ENCODE data around the gene HPD. TPM values are rescaled to one million over a fixed set of nuclear protein-coding genes. Genes with fewer than 3 reads are reported as not detected.
A peak's percentile ranks its signal among the peaks of the same experiment; 100 is the strongest.
"Not testable (repeated sequence)": the region's sequence is repeated elsewhere in the genome, so short reads cannot be mapped to it uniquely, and the experiment has no call there.

The HPD gene
- total RNA-seq, 1 donor from 2014 or later, result not detected

- DNase-seq (ENCODE audit: low read depth in 2 of 2), result no peak
These were observed 7.7 kb upstream of the HPD start for GRCh38 chr12:121866331-121866730.

GRCh38 chr12:121861636-121862254 is 3.1 kb upstream of the HPD start:
- DNase-seq (ENCODE audit: low read depth in 2 of 2), result no peak

DNA sequence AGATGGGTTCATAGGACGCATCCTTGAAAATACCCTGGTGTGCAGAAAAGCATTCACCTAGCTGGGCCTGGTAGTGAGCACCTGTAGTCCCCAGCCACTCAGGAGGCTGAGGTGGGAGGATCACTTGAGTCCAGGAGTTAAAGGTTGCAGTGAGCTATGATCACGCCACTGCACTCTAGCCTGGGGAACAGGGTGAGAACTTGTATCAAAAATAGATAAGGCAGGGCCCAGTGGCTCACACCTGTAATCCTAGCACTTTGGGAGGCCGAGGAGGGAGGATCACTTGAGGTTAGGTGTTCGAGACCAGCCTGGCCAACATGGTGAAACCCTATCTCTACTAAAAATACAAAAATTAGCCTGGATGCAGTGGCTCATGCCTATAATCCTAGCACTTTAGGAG is 2.0 kb upstream of the HPD start:
- not testable (repeated sequence) for DNase-seq (ENCODE audit: low read depth in 2 of 2)

DNA sequence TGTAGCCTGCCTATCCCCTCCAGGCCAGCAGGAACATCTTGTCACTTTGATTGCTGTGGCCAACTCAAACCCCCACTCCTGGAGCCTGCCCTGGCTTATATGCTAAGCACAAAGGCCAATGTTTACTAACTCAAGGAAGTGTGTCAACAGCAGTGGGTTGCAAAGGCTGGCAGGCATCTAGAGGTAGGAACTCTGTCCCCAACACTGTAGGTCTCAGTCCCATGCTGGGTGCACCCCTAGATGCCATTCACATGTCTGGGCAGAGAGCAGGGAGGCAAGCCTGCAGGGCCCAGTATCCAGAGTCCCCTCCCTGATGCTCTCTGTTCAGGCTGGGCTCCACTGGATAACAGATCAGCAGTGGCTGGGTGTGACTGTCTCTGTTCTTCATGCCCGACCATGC is 1.6 kb upstream of the HPD start:
- no peak for DNase-seq (ENCODE audit: low read depth in 2 of 2)

GRCh38 chr12:121858318-121858661 is 369 bp downstream of the HPD start:
- DNase-seq (ENCODE audit: low read depth in 2 of 2), result no peak

DNA sequence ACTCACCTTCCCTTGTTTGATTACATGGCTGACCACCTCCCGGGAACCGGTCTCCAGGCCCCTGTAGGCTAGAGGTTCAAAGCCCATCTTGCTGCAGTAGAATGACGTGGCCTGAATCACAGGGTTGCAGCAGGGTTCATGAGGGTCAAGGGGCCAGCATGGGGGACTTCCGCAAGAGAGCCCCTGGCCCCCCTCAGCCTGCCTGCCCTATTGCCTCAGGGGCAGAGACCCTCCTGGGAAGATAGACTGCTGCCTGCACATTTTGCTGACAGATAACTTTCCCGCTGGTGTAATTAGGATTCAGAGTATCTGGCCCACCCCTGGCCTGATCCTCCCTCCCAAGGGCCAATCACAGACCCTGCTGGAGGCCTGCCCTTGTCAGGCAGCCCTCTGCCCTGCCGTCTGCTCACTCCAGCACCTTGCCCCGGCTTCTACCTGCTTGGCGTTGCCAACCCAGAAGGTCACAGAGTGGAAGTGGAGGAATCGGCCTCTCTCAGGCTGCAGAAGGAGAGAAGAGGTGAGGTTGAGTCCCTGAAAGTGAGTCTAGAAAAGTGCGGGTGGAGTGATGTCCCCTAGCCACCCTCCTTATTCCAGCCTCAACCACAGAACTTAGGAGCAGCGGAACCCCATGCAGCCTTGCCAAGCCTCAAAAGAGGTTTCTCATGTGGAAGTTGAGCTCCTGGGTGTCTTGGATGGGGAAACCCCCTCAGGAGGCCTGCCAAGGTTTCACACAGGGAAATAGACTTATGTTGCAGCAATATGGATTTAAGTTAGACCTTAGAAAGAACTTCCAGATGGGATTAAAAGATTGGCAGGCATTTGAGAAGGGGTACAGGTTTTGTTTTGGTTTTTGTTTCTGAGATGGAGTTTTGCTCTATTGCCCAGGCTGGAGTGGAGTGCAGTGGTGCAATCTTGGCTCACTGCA is 1.1 kb downstream of the HPD start:
- DNase-seq (ENCODE audit: low read depth in 2 of 2), result no peak

GRCh38 chr12:121852392-121852791 is 6.3 kb downstream of the HPD start:
- not testable (repeated sequence) for DNase-seq (ENCODE audit: low read depth in 2 of 2)

GRCh38 chr12:121849665-121850064 is 9.0 kb downstream of the HPD start:
- DNase-seq (ENCODE audit: low read depth in 2 of 2), result no peak

DNA sequence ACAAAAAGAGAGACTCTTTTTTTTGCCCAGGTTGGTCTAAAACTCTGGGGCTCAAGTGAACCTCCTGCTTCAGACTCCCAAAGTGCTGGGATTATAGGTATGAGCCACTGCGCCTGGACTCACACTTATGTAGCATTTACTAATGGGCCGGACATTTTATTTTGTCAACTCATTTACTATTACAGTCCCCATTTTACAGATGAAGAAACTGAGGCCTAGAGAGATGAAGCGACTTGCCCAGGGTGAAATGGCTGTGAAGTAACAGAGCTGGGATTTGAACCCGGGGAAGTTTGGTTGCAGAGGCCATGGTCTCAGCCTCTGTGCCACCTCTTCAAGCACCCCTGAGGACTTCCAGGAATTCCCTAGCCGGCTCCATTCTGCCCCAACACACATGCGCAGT is 9.4 kb downstream of the HPD start:
- no peak for DNase-seq (ENCODE audit: low read depth in 2 of 2)

GRCh38 chr12:121845701-121846100 is 13.0 kb downstream of the HPD start:
- DNase-seq (ENCODE audit: low read depth in 2 of 2), result no peak

DNA sequence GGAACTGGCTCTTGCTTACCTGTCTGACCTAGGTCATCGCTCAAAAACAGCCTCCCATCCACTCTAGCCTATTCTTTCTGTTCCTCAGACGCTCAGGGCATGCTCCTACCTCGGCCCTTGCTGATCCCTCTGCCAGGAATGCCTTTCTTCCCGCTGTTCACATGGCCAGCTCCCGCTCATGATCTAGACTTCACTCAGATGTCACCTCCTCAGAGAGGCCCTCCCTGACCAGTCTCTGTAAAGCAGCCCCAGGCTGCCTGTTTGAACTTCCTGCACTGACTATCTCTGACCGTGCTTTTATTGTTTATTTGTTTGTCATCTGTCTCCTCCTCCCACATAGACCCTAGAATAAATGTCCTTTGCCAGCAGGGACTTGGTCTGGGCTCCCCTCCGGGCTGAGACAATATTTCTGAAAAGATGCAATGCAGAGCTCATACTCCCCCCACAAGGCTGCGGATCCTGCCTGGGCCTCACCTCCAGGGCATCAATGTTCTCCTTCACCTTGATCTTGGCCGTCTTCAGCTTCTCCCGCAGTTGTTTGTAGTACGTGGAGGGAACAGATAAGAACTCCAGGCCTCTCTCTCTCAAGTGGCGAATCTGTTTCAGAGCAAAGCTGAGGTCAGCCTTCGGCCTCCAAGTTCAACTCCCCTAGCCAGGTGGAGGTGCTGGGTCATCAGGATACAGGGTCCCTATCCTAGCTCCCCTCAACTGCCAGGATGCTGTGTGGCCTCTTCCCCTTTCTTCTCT is 15.2 kb downstream of the HPD start:
- no peak for DNase-seq (ENCODE audit: low read depth in 2 of 2)

DNA sequence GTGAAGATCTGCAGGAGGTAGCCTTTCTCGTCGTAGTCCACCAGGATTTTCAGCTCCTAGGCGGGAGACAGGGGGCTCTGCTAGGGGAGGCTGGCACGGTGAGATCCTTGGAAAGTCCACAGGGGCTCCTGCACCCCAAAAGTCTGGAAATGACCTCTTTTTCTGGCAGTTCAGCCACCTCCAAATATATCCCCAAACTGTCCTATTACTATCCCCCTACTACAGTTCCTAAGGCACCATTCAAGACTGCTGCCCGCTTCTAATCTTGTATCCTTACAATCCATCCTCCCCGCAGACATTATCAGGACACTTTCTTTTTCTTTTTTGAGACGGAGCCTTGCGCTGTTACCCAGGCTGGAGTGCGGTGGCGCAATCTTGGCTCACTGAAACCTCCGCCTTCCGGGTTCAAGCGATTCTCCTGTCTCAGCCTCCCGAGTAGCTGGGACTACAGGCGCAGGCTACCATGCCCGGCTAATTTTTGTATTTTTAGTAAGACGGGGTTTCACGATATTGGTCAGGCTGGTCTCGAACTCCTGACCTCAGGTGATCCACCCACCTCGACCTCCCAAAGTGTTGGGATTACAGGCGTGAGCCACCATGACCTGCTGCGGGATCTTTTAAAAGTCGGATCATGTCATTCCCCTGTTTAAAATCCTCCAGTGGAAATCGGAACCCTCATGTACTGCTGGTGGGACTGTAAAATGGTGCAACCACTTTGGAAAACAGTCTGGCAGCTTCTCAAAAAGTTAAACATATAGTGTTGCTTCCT is 18.5 kb downstream of the HPD start:
- no peak for DNase-seq (ENCODE audit: low read depth in 2 of 2)

- peak; percentile 99 for DNase-seq (ENCODE audit: low read depth in 2 of 2)
These were observed 19.3 kb downstream of the HPD start for GRCh38 chr12:121839106-121839992.

DNA sequence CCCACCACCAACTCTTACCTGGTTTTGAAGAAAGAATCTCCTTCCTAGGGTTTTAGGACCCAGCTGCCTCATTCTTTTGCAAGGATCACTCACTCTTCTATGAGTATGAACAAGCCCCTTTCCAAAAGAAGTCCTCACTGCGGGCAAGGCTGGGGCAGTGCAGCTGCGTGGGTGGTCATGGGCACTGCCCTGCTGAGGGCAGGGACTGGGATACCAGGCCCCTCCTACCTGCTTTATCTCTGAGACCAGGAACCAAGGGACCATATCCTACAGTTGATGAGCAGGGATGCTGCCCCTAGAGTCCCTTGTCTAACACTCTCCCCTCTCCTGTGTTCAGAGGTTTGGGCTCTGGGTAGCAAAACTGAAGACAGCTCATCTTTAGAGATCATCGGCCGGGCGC is 20.5 kb downstream of the HPD start:
- DNase-seq (ENCODE audit: low read depth in 2 of 2), result no peak

GRCh38 chr12:121837680-121838079 is 21.0 kb downstream of the HPD start:
- DNase-seq (ENCODE audit: low read depth in 2 of 2), result no peak

DNA sequence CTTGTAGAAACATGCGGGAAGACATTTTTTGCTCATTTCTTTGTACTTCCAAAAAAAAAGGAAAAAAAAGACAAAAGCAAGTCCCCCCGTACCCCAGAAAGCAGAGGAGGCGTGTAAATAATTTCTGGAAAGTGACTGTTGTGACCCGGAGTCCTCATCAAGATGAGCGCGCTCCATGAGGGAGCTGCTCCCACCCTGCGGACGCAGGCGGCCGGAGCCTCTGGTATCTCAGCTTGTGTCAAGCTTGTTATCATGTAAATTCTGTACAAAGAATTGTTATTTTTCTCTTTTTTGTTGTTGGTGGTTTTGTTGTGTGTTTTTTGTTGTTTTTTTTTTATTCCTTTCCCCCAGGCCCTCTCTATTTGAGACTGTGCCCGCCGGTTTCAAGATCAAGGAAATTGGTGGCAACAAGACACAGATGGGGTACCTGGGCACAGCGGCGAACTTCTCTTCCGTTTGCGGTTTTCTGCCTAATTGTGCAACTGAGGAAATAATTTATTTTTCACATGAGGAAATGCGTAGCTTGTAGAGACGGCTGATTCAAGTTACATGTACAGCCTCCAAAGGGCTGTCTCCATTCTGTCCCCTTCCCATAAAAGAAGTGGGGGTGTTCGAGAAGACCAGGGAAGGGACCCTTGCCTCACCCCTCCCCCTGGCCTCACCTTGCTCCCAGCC is 27.0 kb downstream of the HPD start:
- DNase-seq (ENCODE audit: low read depth in 2 of 2), result no peak

- DNase-seq (ENCODE audit: low read depth in 2 of 2), result no peak
These were observed 27.9 kb downstream of the HPD start for GRCh38 chr12:121830588-121831265.

DNA sequence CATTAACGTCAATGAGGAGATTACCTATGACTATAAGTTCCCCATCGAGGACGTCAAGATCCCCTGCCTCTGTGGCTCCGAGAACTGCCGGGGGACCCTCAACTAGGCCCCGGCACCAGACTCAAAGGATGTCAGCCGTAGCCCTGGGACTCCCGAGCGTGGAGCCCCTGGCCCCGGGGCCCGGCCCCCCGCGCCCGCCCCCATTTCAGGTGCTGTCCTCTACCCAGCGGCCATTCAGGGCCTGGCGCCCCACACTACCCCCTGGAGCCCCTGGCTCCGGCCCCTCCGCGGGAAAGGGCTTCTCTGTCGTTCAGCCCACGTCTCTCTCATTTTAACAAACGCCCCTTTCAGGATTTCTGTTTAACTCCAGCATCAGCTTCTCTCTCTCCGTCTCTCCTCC is 28.5 kb downstream of the HPD start:
- DNase-seq (ENCODE audit: low read depth in 2 of 2), result no peak

GRCh38 chr12:121829250-121829918 is 29.3 kb downstream of the HPD start:
- DNase-seq (ENCODE audit: low read depth in 2 of 2), result no peak

Data from lung microvascular endothelial cell (primary cell).